GM21528 (cell line): ENCODE results near the gene MED23.
A peak's percentile ranks its signal among the peaks of the same experiment; 100 is the strongest.
"Not testable (repeated sequence)": the region's sequence is repeated elsewhere in the genome, so short reads cannot be mapped to it uniquely, and the experiment has no call there.

Source experiments
- ATAC-seq: cut with Tn5 transposase; IDR thresholded peaks from one replicate; pipeline ENCODE4 v1.9.1; 2021; ENCODE audit warnings: mild to moderate bottlenecking, moderate library complexity; ENCODE audit not compliant: unreplicated experiment, low FRiP score

The MED23 gene

GRCh38 chr6:131574686-131575085 is 53.4 kb downstream of the MED23 start:
- ATAC-seq = no peak

- ATAC-seq = no peak
Observed at GRCh38 chr6:131574133-131574532, 53.9 kb downstream of the MED23 start.

- no peak for ATAC-seq
Observed at GRCh38 chr6:131572686-131573415, 55.2 kb downstream of the MED23 start, which contains the start of gene ARG1. Gene ARG1, plus strand, starts transcription at chr6:131573226. Its CDS starts 57 bp downstream, at chr6:131573283.

GRCh38 chr6:131568726-131569125 is 59.3 kb downstream of the MED23 start:
- ATAC-seq = no peak

GRCh38 chr6:131565056-131565455 is 63.0 kb downstream of the MED23 start:
- no peak for ATAC-seq

GRCh38 chr6:131561925-131562707 is 65.9 kb downstream of the MED23 start:
- no peak for ATAC-seq

GRCh38 chr6:131558922-131559321 is 69.1 kb downstream of the MED23 start:
- ATAC-seq = no peak

GRCh38 chr6:131555992-131556391 is 72.0 kb downstream of the MED23 start:
- ATAC-seq = no peak

- ATAC-seq = no peak
Observed at GRCh38 chr6:131552572-131552971, 75.5 kb downstream of the MED23 start.

- no peak for ATAC-seq
Observed at GRCh38 chr6:131551902-131552301, 76.1 kb downstream of the MED23 start.

GRCh38 chr6:131549811-131550210 is 78.2 kb downstream of the MED23 start:
- no peak for ATAC-seq

GRCh38 chr6:131548441-131548840 is 79.6 kb downstream of the MED23 start:
- no peak for ATAC-seq

- ATAC-seq = no peak
Observed at GRCh38 chr6:131547488-131547887, 80.6 kb downstream of the MED23 start.

- ATAC-seq = no peak
Observed at GRCh38 chr6:131545317-131545716, 82.7 kb downstream of the MED23 start.

GRCh38 chr6:131538615-131539014 is 89.4 kb downstream of the MED23 start:
- not testable (repeated sequence) for ATAC-seq

- peak; percentile 64 for ATAC-seq
Observed at GRCh38 chr6:131532580-131533039, 95.4 kb downstream of the MED23 start.

GRCh38 chr6:131531681-131532080 is 96.4 kb downstream of the MED23 start:
- ATAC-seq = not testable (repeated sequence)

- not testable (repeated sequence) for ATAC-seq
Observed at GRCh38 chr6:131530936-131531335, 97.1 kb downstream of the MED23 start.

GRCh38 chr6:131524695-131525336 is 103.2 kb downstream of the MED23 start:
- no peak for ATAC-seq

- ATAC-seq = no peak
Observed at GRCh38 chr6:131523988-131524673, 103.9 kb downstream of the MED23 start.
